ENCODE measurements around the gene UHRF2.

Gene UHRF2

DNA sequence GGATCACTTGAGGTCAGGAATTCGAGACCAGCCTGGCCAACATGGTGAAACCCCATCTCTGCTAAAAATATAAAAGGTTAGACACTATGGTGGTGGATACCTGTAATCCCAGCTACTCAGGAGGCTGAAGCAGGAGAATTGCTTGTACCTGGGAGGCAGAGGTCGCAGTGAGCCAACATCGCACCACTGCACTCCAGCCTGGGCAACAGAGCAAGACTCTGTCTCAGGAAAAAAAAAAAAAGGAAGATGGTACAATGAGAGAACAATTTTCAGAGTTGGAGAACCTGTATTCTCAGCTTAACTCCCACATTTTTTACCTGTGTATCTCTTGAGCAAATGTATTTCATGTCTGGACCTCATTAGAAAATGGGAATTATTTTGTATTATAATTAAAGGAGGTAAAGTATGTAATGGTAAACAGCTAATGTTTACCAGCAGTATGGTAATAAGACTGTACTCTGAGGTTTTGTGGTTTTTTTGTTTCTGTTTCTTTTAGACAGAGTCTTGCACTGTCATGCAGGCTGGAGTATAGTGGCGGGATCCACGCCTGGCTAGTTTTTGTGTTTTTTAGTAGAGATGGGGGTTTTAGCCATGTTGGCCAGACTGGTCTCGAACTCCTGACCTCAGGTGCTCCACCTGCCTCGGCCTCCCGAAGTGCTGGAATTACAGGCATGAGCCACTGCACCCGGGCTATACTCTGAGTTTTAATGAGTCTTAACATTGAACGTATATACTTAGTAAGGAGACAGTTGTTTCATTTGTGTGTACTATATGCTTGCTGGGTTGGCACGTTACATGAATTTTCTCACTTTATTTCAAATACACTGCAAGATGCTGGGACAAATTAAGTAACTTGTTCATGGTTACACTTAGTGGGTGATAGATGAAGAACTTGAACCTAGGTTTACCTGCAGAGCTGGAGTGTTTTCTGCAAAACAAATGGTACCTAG lies 16.2 kb downstream of the UHRF2 start:
- TF ChIP-seq, protein P1, sequence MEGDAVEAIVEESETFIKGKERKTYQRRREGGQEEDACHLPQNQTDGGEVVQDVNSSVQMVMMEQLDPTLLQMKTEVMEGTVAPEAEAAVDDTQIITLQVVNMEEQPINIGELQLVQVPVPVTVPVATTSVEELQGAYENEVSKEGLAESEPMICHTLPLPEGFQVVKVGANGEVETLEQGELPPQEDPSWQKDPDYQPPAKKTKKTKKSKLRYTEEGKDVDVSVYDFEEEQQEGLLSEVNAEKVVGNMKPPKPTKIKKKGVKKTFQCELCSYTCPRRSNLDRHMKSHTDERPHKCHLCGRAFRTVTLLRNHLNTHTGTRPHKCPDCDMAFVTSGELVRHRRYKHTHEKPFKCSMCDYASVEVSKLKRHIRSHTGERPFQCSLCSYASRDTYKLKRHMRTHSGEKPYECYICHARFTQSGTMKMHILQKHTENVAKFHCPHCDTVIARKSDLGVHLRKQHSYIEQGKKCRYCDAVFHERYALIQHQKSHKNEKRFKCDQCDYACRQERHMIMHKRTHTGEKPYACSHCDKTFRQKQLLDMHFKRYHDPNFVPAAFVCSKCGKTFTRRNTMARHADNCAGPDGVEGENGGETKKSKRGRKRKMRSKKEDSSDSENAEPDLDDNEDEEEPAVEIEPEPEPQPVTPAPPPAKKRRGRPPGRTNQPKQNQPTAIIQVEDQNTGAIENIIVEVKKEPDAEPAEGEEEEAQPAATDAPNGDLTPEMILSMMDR (IDR thresholded peaks at IDR 0.05; ENCODE audit: low read depth, low read length, missing control alignments): no peak
- no peak overlapping the region for H3K4me3 ChIP-seq (ENCODE audit: low read depth, low read length)
- DNase-seq (ENCODE audit: low read depth): no peak

DNA sequence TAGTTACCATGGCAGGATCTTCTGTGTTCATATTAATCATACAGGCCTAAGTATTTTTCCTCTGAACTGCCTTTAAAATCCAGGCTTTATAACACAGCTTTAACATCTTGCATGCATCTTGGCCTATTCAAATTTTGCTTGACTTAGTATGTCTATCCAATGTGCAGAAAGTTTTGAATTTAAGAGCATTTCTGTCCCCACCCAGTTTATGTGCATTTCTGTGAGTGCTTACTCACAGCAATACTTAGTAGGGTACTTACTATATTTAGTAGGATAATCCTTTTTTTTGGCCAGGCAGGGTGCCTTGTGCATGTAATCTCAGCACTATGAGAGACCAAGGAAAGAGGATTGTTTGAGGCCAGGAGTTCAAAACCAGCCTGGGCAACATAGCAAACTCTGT lies 18.0 kb downstream of the UHRF2 start:
- H3K4me3 ChIP-seq (ENCODE audit: low read depth, low read length): no peak overlapping the region
- DNase-seq (ENCODE audit: low read depth): no peak
- TF ChIP-seq, protein P1 (IDR thresholded peaks at IDR 0.05; ENCODE audit: low read depth, low read length, missing control alignments): no peak

DNA sequence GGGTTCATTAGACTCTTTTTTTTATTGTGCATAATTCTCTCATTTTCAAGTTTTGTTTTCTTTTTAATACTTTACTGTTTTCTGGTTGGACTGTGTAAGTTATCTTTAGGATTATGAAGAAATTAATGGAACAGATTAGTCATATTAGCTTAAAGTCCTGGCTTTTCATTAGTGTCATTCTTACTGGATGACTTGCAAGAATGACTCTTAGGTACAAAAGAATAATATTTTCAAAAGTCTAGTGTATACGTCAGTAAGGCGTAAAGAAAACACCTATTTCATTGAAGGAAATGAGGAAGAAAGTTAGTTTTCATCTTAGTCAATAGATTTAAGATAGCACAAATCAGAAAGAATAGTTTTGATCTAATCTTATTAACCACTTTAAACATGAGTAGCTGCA lies 20.4 kb downstream of the UHRF2 start:
- TF ChIP-seq, protein P1 (IDR thresholded peaks at IDR 0.05; ENCODE audit: low read depth, low read length, missing control alignments): no peak
- no peak for DNase-seq (ENCODE audit: low read depth)
- H3K4me3 ChIP-seq (ENCODE audit: low read depth, low read length): no peak overlapping the region

DNA sequence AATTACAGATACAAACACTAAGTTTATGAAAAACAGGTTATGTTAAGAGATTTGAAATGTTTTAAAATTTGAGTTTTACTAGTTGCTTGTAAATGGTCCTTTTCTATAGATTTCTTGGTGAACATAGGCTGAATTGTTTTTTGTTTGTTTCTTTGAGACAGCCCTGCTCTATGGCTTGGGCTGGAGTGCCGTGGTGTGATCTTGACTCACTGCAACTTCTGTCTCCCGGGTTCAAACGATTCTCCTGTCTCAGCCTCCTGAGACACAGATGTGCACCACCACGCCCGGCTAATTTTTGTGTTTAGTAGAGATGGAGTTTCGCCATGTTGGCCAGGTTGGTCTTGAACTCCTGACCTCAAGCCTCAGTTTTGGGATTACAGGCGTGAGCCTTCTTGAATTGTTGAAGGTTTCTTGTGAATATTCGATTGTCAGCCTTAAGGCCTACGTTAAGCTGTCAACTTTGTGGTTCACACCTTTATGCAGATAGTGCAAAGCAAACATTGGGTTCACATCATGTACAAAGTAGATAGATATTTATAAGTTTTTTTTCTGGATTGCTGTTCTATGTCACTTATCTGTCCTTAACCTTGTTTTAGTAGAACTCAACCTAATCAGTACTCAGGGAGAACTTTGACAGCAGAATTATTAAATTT lies 26.2 kb downstream of the UHRF2 start:
- H3K4me3 ChIP-seq (ENCODE audit: low read depth, low read length): no peak overlapping the region
- TF ChIP-seq, protein P1 (IDR thresholded peaks at IDR 0.05; ENCODE audit: low read depth, low read length, missing control alignments): no peak
- no peak for DNase-seq (ENCODE audit: low read depth)

DNA sequence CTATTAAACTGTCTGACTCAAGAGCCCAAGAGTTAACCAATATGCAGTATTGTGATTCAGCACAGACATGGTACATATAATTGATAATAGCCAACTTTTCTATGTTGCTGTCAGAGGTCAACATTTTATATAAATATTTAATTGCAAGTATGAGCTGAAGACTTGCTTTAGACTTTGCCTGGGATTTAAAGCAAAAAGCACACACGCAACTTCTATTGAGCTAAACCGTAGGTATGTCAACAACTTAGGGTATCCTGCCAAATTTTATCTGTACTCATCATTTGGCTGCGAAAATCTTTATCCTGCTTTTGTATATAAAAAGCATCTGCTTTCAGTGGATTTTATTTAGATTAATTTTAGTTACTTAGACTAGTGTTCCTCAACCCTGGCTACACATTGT lies 27.4 kb downstream of the UHRF2 start:
- DNase-seq (ENCODE audit: low read depth): no peak
- TF ChIP-seq, protein P1 (IDR thresholded peaks at IDR 0.05; ENCODE audit: low read depth, low read length, missing control alignments): no peak

DNA sequence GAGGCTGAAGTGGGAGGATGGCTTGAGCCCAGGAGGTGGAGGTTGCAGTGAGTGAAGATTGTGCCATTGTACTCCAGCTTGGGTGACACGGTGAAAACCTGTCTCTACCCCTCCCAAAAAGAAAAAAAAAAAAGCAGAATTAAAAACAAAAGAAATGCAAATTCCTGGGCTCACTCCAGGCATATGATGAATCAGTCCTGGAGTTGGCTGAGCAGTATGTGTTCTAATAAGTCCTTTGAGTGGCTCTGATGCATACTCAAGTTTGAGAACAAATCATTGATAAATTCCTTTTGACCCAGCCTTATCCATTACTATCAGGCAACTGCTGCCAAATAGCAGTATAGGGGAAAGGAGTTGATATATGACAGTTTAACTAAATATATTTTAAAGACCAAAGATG lies 28.3 kb downstream of the UHRF2 start:
- TF ChIP-seq, protein P1 (IDR thresholded peaks at IDR 0.05; ENCODE audit: low read depth, low read length, missing control alignments): no peak
- no peak overlapping the region for H3K4me3 ChIP-seq (ENCODE audit: low read depth, low read length)
- no peak for DNase-seq (ENCODE audit: low read depth)

More for the DNA sequence above, 27.4 kb downstream of the UHRF2 start:
- H3K4me3 ChIP-seq (ENCODE audit: low read depth, low read length): no peak overlapping the region

Measured in GM12864 (cell line).